GM21528 (cell line): ENCODE results near the gene ELFN2.
"Not testable (repeated sequence)": the region's sequence is repeated elsewhere in the genome, so short reads cannot be mapped to it uniquely, and the experiment has no call there.

Experiments
- ATAC-seq: cut with Tn5 transposase; IDR thresholded peaks from one replicate; pipeline ENCODE4 v1.9.1; 2021; ENCODE audit warnings: mild to moderate bottlenecking, moderate library complexity; ENCODE audit not compliant: unreplicated experiment, low FRiP score

The ELFN2 gene

DNA sequence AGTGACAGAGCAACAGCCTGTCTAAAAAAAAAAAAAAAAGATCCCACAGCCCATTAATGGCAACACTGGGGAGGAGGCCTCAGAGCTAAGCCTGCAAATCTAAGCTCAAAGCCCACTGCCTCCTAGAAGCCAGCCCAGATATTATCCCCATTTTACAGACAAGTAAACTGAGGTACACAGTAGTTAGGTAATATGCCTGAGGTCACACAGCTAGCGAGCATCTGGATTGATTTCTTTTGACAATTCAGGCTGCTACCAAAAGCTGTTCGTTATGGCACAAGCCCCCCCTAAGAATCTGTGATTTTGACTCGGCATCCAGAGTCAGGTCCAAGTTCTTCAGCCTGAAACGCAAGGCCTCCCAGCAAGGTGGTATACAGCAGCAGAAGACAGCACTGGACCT, 13.7 kb downstream of the ELFN2 start:
- ATAC-seq = no peak

DNA sequence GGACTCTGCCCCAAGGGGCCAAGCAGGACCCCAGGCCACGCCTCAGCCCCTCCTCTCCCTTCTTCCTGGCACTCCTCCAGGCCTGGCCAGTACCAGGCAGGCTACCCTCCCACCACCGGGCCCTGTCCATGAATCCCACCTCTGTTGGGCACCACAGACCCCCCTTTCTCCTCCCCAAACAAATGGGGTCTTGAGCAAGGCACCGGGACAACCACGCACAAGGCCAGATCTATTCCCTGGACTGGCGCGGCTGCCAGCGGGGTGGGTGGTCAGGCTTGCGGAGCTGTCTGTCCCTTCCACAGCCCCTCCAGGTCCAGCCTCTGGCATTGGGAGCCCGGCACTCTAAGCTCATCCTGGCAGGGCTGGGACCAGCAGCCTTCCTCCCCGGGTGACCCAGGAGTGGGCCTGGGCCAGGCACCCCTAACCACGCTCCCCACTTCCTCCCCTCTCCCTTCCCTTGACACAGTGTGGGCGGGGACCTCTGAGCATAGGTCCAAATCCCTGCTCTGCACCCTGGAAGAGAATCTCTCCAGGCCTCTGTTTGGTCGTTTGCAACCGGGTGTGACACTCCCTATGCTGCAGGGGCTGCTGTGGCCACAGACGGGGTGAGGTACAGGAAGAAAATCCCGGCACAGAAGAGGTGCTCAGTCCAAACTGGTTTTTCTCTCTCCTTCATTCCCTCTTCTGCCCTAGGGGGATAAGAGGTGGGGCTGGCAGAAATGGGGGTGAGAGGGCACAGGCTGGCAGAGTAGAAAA, 14.6 kb downstream of the ELFN2 start:
- ATAC-seq = no peak

DNA sequence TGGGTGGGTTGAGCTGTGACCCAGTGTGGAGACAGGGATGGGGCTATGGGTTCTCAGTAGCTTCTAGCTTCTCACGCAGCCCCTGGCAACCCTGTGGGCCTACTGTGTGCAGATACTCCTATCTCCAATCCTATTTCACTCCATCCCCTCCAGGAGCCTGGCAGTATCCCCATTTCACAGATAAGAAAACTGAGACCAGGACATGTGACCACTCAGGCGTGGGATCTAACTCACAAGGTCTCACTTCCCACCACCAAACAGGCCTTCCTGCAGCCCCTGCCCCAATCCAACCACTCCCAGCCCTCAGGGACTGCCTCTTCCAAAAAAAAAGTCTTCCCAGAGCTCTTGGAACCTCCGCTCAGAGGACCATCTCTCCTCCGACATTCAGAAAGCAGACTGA, 15.6 kb downstream of the ELFN2 start:
- ATAC-seq = no peak

DNA sequence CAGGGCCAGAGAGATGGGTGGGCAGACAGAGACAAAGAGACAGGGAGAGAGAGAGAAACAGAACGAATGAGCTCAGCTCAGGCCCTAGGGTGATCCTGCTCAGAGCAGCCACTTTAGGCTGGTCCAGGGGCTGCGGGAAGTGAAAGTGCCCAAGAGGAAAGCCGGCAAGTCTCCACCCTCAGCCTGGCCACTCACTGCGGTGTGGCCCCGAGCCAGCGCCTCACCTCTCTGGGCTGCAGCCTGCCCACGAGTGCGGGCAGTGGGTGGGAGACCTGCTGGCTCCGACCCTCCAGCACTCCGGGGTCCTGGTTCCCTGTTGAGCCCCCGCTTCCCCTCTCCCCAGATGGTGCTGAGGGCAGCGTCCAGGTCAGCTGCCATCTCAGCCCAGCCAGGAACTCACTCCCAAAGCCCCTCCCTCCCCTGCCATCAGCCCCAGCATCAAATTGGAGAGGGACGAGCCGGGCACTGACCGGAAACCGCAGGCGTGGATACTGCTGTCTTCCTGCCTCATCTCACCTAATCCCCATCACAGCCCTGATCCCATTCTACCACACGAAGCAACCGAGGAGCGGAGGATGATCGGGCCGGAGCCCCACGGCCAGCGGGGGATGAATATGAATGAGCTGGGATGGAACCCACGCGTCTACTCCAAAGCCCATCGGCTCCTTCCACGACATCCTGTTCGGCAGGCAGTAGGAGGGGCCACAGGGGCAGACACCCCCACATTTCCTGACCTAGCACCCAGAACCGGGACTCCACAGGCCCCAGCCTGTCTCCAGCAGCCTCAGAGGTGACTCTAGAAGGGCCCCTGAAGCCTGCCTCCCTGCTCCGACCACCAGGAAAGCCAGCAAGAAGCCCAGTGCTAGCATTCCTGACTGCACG, 16.9 kb downstream of the ELFN2 start:
- ATAC-seq = no peak

DNA sequence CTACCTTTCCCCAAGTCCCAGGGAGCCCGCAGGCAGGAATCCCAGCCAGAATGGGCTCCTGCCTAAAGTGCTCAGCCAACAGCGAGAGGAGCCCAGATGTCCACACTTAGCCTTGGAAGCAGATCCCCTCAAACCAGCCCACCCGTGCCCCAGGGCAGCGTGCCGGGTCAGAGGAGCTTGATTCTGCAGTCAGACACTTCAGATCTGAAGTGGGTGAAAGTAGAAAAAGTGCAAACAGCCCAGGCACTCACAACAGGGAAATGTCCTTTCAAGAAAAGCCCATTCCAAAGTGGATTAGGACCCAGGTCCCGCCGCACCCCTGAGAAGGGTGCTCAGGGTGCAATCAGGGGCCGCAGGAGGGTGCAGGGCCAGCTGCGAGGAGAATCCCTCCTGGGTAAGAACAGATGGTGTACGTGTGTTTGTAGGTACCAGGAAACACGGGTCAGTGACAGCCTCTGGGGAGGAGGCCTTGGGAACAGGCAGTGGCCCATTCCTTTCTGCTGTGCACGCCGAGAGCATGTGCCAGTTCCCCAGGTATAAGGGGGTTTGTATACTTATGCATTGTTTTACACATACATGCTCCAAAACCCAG, 17.7 kb downstream of the ELFN2 start:
- no peak for ATAC-seq

DNA sequence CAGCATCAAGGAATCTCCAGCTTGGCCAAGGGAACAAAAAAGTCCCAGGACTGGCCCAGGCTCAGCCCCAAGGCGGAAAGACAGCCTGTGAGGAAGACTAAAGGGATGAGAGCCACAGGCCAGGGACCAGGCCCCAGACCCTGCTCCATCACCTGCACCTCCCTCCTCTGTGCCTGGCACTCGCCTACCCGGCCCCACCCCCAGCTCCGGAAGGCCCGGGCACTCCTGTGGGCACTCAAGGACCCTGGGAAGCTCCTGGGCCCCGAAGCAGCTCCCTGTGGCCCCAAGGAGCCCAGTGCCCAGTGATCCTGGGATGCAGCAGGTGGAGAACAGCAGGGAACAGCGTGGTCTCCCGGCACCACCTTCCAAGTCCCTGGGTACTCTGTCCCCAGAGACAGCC, 18.2 kb downstream of the ELFN2 start:
- ATAC-seq = no peak

DNA sequence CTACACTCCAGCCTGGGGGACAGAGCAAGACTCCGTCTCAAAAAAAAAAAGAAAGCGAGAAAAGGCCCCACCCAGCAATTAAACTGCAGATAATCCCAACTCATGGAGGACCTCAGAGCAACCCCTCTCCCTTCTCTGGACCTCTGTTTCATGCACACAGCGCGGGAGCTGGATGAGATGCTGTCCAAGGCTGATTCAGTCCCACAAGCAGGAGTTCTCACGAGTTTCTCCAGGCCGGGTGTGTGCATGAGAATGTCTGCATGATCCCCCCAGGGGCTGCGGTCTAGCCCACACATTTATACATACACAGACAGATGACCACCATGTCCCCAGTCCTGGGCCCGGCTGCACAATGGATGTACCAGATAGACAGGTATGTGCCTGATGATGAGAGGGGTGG, 19.4 kb downstream of the ELFN2 start:
- no peak for ATAC-seq

DNA sequence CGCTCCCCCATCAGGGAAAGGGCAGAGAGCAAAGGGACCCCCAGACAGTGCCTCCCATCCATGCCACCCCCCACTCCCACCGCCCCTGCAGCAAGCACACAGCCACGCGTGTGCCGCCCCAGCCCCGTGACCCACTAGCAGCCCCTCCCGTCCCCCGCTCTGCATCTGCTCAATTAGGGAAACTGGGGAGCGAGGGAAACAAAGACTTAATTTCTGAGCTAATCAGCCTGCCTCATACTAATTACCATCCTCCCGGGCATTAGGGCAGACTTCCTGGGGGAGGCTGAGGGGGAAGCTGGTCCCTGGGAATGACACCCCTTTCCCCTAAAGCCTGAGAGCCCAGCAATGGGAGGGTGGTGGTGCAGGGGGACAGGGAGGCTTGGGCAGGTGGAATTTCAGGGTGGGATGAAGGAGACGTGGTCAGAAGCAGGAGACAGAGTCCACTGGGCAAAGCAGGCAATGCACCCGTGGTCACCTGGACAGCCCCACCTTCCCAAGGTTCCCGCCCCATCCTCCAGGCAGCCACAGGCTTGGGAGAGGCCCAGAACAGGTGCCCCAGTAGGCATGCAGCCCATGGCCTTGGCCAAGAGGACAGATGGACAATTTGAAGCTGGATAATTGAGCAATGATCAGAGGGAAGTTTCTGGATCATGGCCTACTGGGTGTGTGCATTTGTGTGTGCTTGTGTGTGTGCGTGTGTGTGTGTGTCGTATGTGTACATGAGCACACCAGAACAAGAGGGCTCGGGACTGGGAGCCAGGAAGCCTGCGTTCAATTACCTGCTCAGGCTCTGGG, 20.6 kb downstream of the ELFN2 start:
- no peak for ATAC-seq

DNA sequence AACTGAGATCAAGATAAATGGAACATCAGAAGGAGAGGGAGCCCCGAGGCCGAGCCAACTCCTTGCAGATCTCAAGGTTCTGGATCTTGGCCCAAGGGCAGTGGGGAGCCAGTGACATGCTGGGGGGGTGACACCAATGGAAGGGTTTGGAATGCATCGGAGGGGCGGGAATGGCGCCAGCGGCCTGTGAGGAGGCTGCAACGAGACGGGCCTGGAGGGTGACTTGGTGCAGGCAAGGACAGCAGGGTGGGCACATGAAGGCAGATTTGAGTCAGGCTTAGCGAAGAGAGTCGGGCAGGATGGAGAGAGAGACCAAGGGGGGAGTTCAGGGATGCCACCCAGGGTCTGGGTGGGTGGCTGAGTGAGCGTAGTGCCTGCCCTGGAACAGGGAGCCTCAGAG, 23.2 kb downstream of the ELFN2 start:
- ATAC-seq = no peak

DNA sequence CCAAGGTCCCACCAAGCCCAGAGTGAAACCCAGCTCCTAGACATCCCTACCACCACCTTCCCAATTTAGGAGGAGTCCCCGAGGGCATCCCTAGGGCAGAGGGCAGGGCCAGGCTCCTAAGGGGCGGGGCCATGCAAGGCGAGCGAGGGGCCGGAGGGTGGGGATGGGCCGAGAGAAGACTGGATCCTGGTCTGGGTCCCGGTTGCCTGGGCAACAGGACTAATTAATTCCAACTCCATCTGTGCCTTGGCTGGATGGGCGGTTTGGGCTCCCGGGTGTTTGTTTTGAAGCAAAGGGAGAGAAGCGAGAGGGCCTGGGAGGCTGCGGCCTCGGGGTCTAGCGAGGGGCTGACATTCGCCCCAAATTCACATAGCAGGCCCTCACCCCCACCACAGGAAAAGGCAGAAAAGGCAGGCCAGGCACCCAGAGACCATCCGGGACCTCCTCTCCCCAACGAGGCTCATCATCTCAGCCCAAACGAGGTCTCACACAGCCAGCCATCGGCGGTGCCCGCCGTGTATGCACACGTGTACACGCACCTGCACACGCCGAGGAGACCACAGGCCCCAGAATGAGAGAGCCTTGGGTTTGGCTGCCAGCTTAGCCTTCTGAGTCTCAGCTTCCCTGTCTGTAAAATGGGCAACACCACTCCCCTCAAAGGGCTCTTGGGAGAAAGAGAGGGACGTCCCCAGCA, 23.9 kb downstream of the ELFN2 start:
- ATAC-seq = no peak

DNA sequence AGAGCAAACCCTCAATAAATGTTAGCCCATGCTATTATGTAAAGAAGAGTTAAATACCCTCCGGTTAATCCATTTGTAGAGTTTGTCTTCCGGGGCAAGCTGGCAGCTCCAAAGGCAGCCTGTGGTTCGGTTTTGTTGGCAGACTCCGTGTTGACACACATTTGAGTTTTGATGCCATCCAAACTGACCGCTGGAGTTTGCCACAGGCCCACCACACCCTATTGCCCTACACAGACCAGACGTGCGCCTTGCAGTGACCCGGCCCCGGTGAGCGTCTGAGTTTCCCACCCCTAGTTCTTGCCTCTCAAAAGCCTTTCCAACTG, 25.1 kb downstream of the ELFN2 start:
- ATAC-seq = no peak

DNA sequence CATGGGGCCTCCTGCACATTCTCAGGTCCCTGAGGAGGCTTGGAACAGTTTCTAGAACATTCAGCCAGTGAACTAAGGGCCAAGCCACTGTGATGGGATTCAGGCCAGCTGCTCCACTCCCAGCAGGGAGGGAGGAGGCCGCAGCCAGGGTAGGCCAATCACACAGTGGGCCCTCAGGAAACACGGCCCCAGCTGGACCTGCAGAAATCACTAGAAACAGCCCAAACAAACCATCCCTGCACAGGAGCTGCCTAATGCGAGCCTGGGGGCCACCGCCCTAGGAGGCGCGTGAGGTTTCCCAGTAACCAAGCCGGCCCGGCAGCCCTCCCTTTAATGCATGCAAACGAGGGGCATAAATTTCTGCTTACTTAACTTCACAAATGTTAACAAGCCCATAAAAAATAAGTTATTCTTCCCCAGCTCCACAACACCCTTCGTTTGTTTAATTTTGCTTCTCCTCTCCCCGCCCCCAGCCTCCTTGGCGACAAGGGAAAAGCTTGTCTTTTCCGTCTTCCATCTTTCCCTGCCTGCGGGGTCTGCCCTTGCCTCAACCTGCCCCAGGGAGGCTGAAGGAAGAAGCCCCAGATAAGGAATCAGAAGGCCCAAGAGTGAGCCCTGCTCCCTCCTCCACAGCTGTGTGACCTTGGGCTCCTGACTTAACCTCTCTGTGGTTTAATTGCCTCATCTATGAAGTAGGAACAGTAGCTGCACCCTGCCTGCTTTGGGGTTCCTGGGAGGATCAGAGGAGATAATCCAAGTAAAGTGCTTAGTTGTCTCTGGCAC, 25.7 kb downstream of the ELFN2 start:
- ATAC-seq = no peak

DNA sequence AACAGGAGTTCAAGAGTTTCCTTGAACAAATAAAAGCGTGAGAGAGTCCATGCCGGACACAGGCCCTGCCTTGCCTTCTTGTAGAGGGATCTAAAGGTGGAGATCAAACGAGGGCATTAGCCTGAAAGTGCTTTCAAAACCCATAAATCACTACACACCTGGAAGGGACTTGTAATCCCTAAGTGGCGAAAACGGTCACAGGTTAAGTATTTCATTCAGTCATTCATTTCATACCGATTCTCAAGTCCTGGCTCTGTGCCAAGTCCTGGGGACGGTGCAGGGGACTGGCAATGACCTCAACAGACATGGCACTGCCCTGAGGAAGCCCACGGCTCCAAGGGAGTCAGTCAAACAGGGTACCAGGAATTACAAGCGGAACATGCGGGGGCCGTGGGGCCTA, 26.6 kb downstream of the ELFN2 start:
- no peak for ATAC-seq

DNA sequence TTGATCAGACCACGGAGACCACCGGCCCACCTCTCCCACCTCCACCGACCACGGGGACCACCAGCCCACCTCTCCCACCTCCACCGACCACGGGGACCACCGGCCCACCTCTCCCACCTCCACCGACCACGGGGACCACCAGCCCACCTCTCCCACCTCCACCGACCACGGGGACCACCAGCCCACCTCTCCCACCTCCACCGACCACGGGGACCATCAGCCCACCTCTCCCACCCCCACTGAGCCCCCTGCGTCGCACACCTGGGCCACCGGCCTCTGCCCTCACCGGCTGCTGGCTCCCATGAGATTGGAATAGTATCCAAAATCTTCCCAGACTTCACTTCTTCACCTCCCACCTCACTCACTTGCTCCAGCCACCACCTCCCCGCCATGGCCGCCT, 27.8 kb downstream of the ELFN2 start:
- not testable (repeated sequence) for ATAC-seq

DNA sequence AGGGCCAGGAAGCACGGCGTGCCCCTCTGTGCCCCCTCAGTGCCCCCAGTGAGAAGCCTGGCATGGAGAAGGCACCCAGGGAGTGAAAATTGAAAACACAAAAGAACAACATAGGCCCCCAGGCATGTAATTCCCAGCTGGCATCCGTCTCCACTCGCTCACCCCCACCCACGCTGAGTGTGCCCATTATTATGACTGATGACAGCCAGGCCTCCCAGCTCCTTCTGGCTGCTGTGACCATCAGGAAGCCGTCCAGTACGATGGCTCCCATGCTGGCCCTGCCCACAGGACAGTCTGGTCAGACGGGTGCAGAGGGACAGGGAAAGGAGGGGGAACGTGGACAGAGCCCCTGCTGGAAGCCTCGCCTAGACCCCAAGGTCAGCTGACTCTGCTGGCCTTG, 30.1 kb downstream of the ELFN2 start:
- no peak for ATAC-seq

DNA sequence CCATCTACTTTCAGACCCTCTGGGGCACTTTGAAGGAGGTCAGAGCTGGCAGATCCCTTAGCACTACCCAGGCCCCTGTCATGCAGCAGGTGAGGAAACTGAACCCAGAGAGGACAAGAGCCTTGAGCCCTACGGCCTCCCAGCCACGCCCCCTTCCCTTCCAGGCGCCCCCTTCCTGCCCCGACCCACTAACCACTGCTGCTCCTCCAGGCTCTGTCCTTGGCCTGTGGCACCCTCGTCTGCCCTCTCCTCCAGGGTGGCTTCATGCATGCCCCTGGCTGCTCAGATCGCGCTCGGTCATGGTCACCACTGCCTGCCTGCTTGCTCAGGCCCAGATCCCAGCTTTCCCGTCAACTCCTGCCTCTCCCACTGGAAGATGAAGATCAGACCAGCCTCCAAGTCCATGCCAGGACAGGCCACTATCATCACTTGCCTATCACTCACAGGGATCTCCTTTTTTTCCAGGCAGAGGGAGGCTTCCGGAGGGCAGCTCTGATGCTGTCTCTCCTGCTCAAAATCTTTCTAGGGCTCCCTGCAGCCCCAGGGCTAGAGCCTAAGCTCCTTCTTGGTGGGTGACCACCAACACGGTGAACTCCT, 30.7 kb downstream of the ELFN2 start:
- no peak for ATAC-seq

DNA sequence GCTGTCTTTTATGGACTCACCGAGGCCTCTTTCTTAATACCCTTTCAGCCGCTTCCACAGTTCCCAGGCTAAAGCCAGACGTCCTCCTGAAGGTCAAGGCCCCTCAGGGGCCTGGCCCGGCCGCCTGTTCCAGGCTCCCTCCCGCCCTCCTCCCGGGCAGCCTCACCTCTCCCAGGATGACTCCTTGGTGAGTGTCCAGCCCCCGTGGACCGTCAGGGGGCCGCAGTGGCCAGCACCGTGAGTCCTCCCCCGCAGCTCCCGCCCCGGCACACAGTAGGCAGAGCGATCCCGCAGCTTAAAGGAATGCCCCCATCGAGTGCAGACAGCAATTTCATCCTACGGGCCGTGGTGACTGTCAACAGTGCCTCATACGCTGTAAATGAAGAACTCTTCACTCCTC, 32.9 kb downstream of the ELFN2 start:
- no peak for ATAC-seq

DNA sequence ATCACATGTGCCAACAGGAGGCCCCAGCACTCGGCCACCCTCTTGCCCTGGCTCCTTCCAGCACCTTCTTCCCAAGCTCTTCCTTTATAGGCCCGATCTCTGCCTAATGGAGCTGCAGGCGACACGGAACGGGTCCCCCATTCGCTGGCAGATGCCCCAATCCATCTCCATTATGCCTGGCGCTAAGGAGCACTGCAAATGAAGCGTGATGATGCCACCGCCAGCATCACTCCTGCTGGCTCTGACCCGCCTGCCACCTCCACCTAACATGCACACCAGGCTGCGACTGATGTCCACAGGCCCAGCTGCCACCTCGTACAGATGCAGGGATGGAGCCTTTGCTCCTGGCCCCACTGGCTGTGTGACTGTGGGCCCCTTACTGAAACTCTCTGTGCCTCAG, 33.5 kb downstream of the ELFN2 start:
- ATAC-seq = no peak

DNA sequence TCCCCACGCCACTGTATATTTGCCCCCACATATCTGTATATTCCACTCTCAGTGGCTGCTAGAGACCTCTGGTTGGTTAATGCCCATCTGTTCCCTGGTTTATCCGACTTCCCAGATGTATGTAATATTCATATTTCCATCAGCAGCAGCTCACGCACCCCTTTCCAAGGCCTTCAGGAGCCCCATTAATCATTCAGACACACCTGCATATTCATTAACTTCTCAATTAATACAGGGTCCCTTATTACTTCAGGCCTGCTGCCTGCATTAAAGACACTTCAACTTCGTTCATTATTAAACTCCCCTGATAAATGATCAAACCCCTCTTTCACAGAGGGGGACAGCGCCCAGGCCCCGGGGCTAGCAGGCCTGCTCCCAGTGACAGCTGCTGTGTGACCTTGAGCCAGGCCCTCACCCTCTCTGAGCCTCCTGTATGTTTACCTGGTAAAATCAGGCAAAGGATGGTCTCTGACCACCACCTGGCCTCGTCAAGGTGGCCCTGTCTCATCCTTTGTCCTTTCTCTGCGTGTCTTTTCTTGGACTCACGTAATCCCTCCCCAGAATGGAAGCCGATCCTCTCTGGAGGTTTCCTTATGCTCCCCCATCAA, 34.5 kb downstream of the ELFN2 start:
- ATAC-seq = no peak
